Measurements from ENCODE around the gene GJC3. TPM values are rescaled to one million over a fixed set of nuclear protein-coding genes. Genes with fewer than 3 reads are reported as not detected.
"Not testable (repeated sequence)": the region's sequence is repeated elsewhere in the genome, so short reads cannot be mapped to it uniquely, and the experiment has no call there.

The GJC3 gene
- total RNA-seq, 4 donors from 2014 or later = not detected

GRCh38 chr7:99953649-99954048 lies 24.2 kb upstream of the GJC3 start:
- H3K4me1 ChIP-seq = no peaks in the 10 kb centered on the region
- peaks cover 0 to 4% (median 0%) of the 10 kb centered on the region in 4 donors for H3K9me3 ChIP-seq
- no peak for TF ChIP-seq POLR2A (IDR thresholded peaks at IDR 0.05; ENCODE audit: low read depth)
- TF ChIP-seq CTCF (IDR thresholded peaks at IDR 0.05) = no peak
- TF ChIP-seq POLR2AphosphoS5 (IDR thresholded peaks at IDR 0.05) = no peak
- intact Hi-C loops (cut with DNase I) = no loop called here
- no peaks in the 10 kb centered on the region for H3K36me3 ChIP-seq
- H3K27ac ChIP-seq (replicated peaks in 1 of 4) = no peak overlapping the region
- no peak overlapping the region for H3K4me3 ChIP-seq
- H3K27me3 ChIP-seq = peaks cover 0 to 30% (median 0%) of the 10 kb centered on the region in 4 donors
- WGBS = 80% methylated on average over 3 of the region's 3 CpGs
- DNase-seq (ENCODE audit: extremely low spot score) = no peak

GRCh38 chr7:99952649-99953048 lies 23.2 kb upstream of the GJC3 start:
- WGBS = 81% methylated on average over 4 of the region's 4 CpGs
- H3K27ac ChIP-seq (replicated peaks in 1 of 4); H3K4me1 ChIP-seq; H3K9me3 ChIP-seq; intact Hi-C loops (cut with DNase I); H3K4me3 ChIP-seq; DNase-seq (ENCODE audit: extremely low spot score); H3K36me3 ChIP-seq: not testable (repeated sequence)
- H3K27me3 ChIP-seq = peaks cover 0 to 27% (median 0%) of the 10 kb centered on the region in 4 donors

GRCh38 chr7:99950819-99951218 lies 21.4 kb upstream of the GJC3 start:
- whole genome bisulfite sequencing = 88% methylated on average over 6 of the region's 6 CpGs
- intact Hi-C loops (cut with DNase I); H3K27ac ChIP-seq (replicated peaks in 1 of 4); DNase-seq (ENCODE audit: extremely low spot score); H3K9me3 ChIP-seq; H3K36me3 ChIP-seq; H3K4me3 ChIP-seq; H3K4me1 ChIP-seq: not testable (repeated sequence)
- H3K27me3 ChIP-seq = peaks cover 0 to 32% (median 0%) of the 10 kb centered on the region in 4 donors

- Histone ChIP-seq H3K9me3 (peaks cover 0 to 4% (median 0%) of the 10 kb centered on the region in 4 donors), H3K27me3 (peaks cover 0 to 33% (median 0%) of the 10 kb centered on the region in 4 donors), H3K36me3 (no peaks in the 10 kb centered on the region), H3K4me1 (no peaks in the 10 kb centered on the region), H3K4me3 (no peak overlapping the region), H3K27ac (replicated peaks in 1 of 4) (no peak overlapping the region)
- no peak for DNase-seq (ENCODE audit: extremely low spot score)
- peak in 2 of 3 experiments; percentile 12 to 41 for TF ChIP-seq CTCF (IDR thresholded peaks at IDR 0.05)
- TF ChIP-seq EP300 (IDR thresholded peaks at IDR 0.05) = no peak
- no peak for TF ChIP-seq POLR2A (IDR thresholded peaks at IDR 0.05; ENCODE audit: low read depth)
- TF ChIP-seq POLR2AphosphoS5 (IDR thresholded peaks at IDR 0.05) = no peak
- WGBS = 53% methylated on average over 3 of the region's 3 CpGs
- intact Hi-C loops (cut with DNase I) = no loop called here
Measured at GRCh38 chr7:99949645-99950228, 20.3 kb upstream of the GJC3 start.

GRCh38 chr7:99947608-99948007 lies 18.2 kb upstream of the GJC3 start:
- peaks cover 0 to 4% (median 0%) of the 10 kb centered on the region in 4 donors for H3K9me3 ChIP-seq
- H3K36me3 ChIP-seq = no peaks in the 10 kb centered on the region
- no peak for TF ChIP-seq EP300 (IDR thresholded peaks at IDR 0.05)
- TF ChIP-seq CTCF (IDR thresholded peaks at IDR 0.05) = no peak
- no peak for TF ChIP-seq POLR2AphosphoS5 (IDR thresholded peaks at IDR 0.05)
- TF ChIP-seq POLR2A (IDR thresholded peaks at IDR 0.05; ENCODE audit: low read depth) = no peak
- H3K4me1 ChIP-seq = no peaks in the 10 kb centered on the region
- DNase-seq (ENCODE audit: extremely low spot score) = no peak
- 80% methylated on average over 1 of the region's 1 CpG for WGBS
- H3K27ac ChIP-seq (replicated peaks in 1 of 4) = no peak overlapping the region
- peaks cover 0 to 39% (median 0%) of the 10 kb centered on the region in 4 donors for H3K27me3 ChIP-seq
- intact Hi-C loops (cut with DNase I) = no loop called here
- H3K4me3 ChIP-seq = no peak overlapping the region

- Histone ChIP-seq H3K9me3 (no peaks in the 10 kb centered on the region), H3K4me3 (no peak overlapping the region), H3K36me3 (no peaks in the 10 kb centered on the region), H3K4me1 (no peaks in the 10 kb centered on the region), H3K27me3 (peaks cover 0 to 48% (median 0%) of the 10 kb centered on the region in 4 donors), H3K27ac (replicated peaks in 1 of 4) (no peak overlapping the region)
- DNase-seq (ENCODE audit: extremely low spot score) = no peak
- 57% methylated on average over 4 of the region's 4 CpGs for WGBS
- TF ChIP-seq POLR2AphosphoS5 (IDR thresholded peaks at IDR 0.05) = no peak
- no peak for TF ChIP-seq EP300 (IDR thresholded peaks at IDR 0.05)
- no peak for TF ChIP-seq CTCF (IDR thresholded peaks at IDR 0.05)
- no peak for TF ChIP-seq POLR2A (IDR thresholded peaks at IDR 0.05; ENCODE audit: low read depth)
- intact Hi-C loops (cut with DNase I) = no loop called here
Measured at GRCh38 chr7:99944497-99945070, 15.2 kb upstream of the GJC3 start.
